Calu3 (cell line): ENCODE measurements around the gene LRPAP1. TPM values are rescaled to one million over a fixed set of nuclear protein-coding genes. Genes with fewer than 3 reads are reported as not detected.

ENCODE experiments used
- BruUV-seq: library from RNA; stranded (reverse); fragments of 400-500 nt; replicated peaks from 2 replicates; lab custom pipeline; 2021; lab: Mats Ljungman, UMichigan
- CTCF ChIA-PET: fragments of 300-600 bp; sonication (Branson Sonifier 250); formaldehyde crosslinking; loops from one replicate; lab custom pipeline; 2022; ENCODE audit warnings: antibody characterized with exemption; lab: Charles Lee
- DNase-seq: peaks from one replicate; pipeline ENCODE4 v3.0.0; 2022
- H3K27ac Mint-ChIP-seq: one replicate; pipeline ENCODE4 v1.8.0; 2022; ENCODE audit warnings: mixed read lengths; ENCODE audit not compliant: unreplicated experiment
- H3K27me3 Mint-ChIP-seq: one replicate; pipeline ENCODE4 v1.8.0; 2022; ENCODE audit warnings: mixed read lengths; ENCODE audit not compliant: unreplicated experiment
- H3K36me3 Mint-ChIP-seq: one replicate; pipeline ENCODE4 v1.8.0; 2022; ENCODE audit warnings: mild to moderate bottlenecking, moderate library complexity, mixed read lengths; ENCODE audit not compliant: insufficient read depth, unreplicated experiment
- H3K4me1 Mint-ChIP-seq: one replicate; pipeline ENCODE4 v1.8.0; 2022; ENCODE audit warnings: mild to moderate bottlenecking, low read depth, mixed read lengths; ENCODE audit not compliant: unreplicated experiment
- H3K4me3 Mint-ChIP-seq: one replicate; pipeline ENCODE4 v1.8.0; 2022; ENCODE audit warnings: mild to moderate bottlenecking, low read depth, moderate library complexity, mixed read lengths; ENCODE audit not compliant: unreplicated experiment
- H3K9me3 Mint-ChIP-seq: one replicate; pipeline ENCODE4 v1.8.0; 2022; ENCODE audit warnings: low read depth, mixed read lengths; ENCODE audit not compliant: unreplicated experiment
- intact Hi-C: fragments of 100-400 bp; cut with micrococcal nuclease; formaldehyde crosslinking; loops from one replicate; pipeline ENCODE4 v1.10.0; 2022; ENCODE audit not compliant: unreplicated experiment
- total RNA-seq: library from RNA; stranded (reverse); gene quantifications from 2 replicates; pipeline ENCODE4 v1.2.3, GENCODE V29; 2022
- TF ChIP-seq, protein P1 (sequence below): fragments of 200-600 bp; IDR thresholded peaks from one replicate; pipeline ENCODE4 v1.8.0; 2022; ENCODE audit warnings: antibody characterized with exemption; ENCODE audit not compliant: unreplicated experiment

LRPAP1 gene
- total RNA-seq, 1 experiment from 2014 or later = 88.5 TPM

DNA sequence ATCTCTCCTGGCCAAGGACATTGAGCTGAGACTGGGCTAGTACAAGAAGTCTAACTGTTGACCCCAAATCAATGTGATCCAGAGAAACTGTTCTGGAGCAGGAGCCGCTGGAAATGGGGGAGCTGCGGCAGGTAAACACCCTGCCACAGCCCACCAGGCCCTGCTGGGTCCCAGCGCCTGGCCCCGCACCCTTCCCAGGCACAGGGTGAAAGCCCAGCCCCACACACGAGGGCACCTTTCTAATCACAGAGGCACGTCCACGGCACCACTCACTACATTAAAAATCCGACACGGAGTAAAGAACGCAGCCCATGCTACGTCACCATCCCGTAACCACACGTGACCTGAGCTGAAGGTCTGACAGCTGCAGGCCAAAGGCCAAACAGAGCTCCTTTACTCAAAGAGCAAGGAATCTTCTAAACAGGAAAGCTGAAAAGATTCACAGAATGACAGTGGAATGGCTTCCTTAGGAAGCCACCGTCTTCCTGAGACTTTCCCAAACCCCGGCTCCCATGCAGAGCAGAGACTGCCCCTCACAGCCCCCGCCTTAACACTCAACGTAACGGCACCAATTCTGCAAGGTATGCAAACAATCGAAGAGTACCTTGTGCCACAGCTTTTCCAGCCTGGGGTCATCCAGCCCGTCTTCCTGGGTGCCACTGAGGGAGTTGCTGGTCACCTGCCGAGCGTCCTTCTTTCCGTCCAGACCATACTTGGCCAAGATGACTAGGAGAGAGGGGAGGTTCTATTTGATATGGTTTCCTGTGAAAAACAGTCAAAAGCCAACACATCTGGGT, 12.6 kb downstream of the LRPAP1 start:
- DNase-seq = no peak
- intact Hi-C loops = no loop called here
- Mint-ChIP-seq H3K4me1 (no peaks in the 10 kb centered on the region), H3K36me3 (peaks cover 6% of the 10 kb centered on the region), H3K9me3 (no peaks in the 10 kb centered on the region), H3K27me3 (no peaks in the 10 kb centered on the region), H3K4me3 (no peak overlapping the region), H3K27ac (no peak overlapping the region)
- no TSS peak for BruUV-seq
- TF ChIP-seq, protein P1, sequence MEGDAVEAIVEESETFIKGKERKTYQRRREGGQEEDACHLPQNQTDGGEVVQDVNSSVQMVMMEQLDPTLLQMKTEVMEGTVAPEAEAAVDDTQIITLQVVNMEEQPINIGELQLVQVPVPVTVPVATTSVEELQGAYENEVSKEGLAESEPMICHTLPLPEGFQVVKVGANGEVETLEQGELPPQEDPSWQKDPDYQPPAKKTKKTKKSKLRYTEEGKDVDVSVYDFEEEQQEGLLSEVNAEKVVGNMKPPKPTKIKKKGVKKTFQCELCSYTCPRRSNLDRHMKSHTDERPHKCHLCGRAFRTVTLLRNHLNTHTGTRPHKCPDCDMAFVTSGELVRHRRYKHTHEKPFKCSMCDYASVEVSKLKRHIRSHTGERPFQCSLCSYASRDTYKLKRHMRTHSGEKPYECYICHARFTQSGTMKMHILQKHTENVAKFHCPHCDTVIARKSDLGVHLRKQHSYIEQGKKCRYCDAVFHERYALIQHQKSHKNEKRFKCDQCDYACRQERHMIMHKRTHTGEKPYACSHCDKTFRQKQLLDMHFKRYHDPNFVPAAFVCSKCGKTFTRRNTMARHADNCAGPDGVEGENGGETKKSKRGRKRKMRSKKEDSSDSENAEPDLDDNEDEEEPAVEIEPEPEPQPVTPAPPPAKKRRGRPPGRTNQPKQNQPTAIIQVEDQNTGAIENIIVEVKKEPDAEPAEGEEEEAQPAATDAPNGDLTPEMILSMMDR = no peak
- CTCF ChIA-PET = no interaction called here

DNA sequence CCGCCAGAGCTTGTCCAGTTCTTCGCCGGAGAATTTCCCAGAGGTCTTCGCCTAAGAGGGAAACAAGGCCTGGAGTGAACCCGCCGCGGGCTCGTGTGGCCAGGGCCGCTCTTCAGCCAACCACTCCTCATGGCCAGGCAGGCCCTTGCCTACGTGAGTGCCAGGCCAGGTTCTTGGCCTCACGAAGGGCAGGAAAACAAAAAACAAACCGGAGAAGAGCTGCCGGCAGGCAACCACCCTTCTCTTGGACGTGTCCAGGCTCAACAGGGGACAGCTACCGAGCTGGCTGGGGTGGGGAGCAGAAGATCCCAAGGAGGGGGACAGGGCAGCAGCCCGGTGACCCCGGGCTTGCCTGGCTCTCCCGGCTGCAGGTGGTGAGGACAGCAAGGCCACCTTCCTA, 13.3 kb downstream of the LRPAP1 start:
- Mint-ChIP-seq H3K36me3 (peaks cover 10% of the 10 kb centered on the region), H3K27ac (no peak overlapping the region), H3K27me3 (no peaks in the 10 kb centered on the region), H3K4me1 (no peaks in the 10 kb centered on the region), H3K9me3 (no peaks in the 10 kb centered on the region), H3K4me3 (no peak overlapping the region)
- intact Hi-C loops = no loop called here
- BruUV-seq = no TSS peak
- no peak for DNase-seq
- TF ChIP-seq, protein P1 = no peak
- CTCF ChIA-PET = no interaction called here

- H3K27ac Mint-ChIP-seq = no peak overlapping the region
- TF ChIP-seq, protein P1 = no peak
- BruUV-seq = no TSS peak
- no peaks in the 10 kb centered on the region for H3K9me3 Mint-ChIP-seq
- CTCF ChIA-PET = no interaction called here
- intact Hi-C loops = no loop called here
- H3K4me3 Mint-ChIP-seq = no peak overlapping the region
- peaks cover 11% of the 10 kb centered on the region for H3K36me3 Mint-ChIP-seq
- H3K4me1 Mint-ChIP-seq = no peaks in the 10 kb centered on the region
- DNase-seq = no peak
- no peaks in the 10 kb centered on the region for H3K27me3 Mint-ChIP-seq
These were observed 13.7 kb downstream of the LRPAP1 start for GRCh38 chr4:3518511-3518880.

DNA sequence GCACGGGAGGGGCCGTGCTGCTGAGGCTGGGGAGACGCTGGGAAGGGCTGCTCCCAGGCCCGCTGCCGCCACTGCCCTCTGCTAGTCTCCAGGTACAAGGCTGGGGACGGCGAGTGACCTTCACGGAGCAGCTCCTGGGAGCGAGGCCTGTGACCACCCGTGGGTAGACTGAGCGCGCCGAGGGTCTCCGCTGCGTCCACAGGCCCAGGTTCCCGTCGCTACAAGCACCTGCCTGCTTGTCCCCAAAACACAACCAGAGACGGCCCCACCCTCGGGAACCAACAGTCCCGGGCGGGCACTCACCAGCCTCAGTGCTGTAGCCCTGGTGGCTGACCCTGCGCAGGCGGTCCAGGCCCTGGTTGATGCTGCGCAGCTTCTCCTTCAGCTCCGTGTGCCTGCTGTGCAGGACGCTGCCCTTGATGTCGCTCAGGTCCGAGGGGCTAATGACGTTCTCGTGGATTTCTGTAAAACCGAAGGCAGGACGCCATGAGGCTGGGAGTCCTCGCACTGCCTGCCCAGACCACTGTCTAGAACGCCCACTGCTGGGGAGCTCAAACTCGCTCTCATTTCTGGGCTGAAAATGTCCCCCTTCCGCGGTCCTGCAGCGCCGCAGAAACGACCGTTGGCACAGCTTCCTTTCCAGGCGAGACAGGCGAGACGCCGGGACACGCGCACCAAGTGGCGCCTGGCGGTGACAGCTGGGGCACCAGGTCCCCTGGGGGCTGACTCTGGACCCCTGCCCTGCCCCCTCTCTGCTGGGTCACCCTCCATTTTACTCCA, 14.3 kb downstream of the LRPAP1 start:
- intact Hi-C loops = no loop called here
- Mint-ChIP-seq H3K4me1 (no peaks in the 10 kb centered on the region), H3K27me3 (no peaks in the 10 kb centered on the region), H3K27ac (no peak overlapping the region), H3K4me3 (no peak overlapping the region), H3K36me3 (peaks cover 12% of the 10 kb centered on the region), H3K9me3 (no peaks in the 10 kb centered on the region)
- no TSS peak for BruUV-seq
- CTCF ChIA-PET = no interaction called here
- TF ChIP-seq, protein P1 = no peak
- DNase-seq = no peak
